Activated CD4-positive, alpha-beta T cell treated with anti-CD3 and anti-CD28 coated beads for 48 hours (primary cell): ENCODE measurements around the gene YIPF5.

ENCODE experiments used
- DNase-seq: peaks from one replicate; pipeline ENCODE4 v3.0.0-alpha.2; 2020

Gene YIPF5

GRCh38 chr5:144122081-144122480 lies 48.4 kb downstream of the YIPF5 start:
- DNase-seq = no peak

GRCh38 chr5:144121577-144121976 lies 48.9 kb downstream of the YIPF5 start:
- no peak for DNase-seq

GRCh38 chr5:144120661-144121180 lies 49.7 kb downstream of the YIPF5 start:
- DNase-seq = no peak

- no peak for DNase-seq
These were observed 53.0 kb downstream of the YIPF5 start for GRCh38 chr5:144117412-144117811.

GRCh38 chr5:144114571-144114970 lies 55.9 kb downstream of the YIPF5 start:
- no peak for DNase-seq
